ENCODE data around the gene NRXN3. TPM values are rescaled to one million over a fixed set of nuclear protein-coding genes. Genes with fewer than 3 reads are reported as not detected.

NRXN3 gene
- total RNA-seq, 1 donor from 2014 or later: 5.9 TPM

GRCh38 chr14:78451319-78451695 is 281.1 kb downstream of the NRXN3 start:
- no peak overlapping the region for H3K4me2 ChIP-seq
- no peak for DNase-seq (ENCODE audit: low spot score)
- H3K4me3 Mint-ChIP-seq: no peak overlapping the region
- no peaks in the 10 kb centered on the region for H3K9me3 ChIP-seq (ENCODE audit: low read depth)
- no peaks in the 10 kb centered on the region for H3K79me2 ChIP-seq (ENCODE audit: low read depth)
- H4K20me1 ChIP-seq (ENCODE audit: low read depth): no peaks in the 10 kb centered on the region
- no peaks in the 10 kb centered on the region for H3K36me3 ChIP-seq
- no peak overlapping the region for H3K27ac ChIP-seq
- no peaks in the 10 kb centered on the region for H3K4me1 ChIP-seq
- H2AFZ ChIP-seq (replicated peaks): no peak overlapping the region
- no peak overlapping the region for H3K27ac Mint-ChIP-seq
- no peaks in the 10 kb centered on the region for H3K27me3 ChIP-seq
- H3K4me3 ChIP-seq: no peak overlapping the region
- no peaks in the 10 kb centered on the region for H3F3A ChIP-seq (ENCODE audit: low read depth)
- no peak for TF ChIP-seq CTCF (IDR thresholded peaks at IDR 0.05)
- TF ChIP-seq EZH2phosphoT487 (IDR thresholded peaks at IDR 0.05): no peak
- H3K36me3 Mint-ChIP-seq: no peaks in the 10 kb centered on the region
- H3K9ac ChIP-seq: no peak overlapping the region
- no peaks in the 10 kb centered on the region for H3K27me3 Mint-ChIP-seq (ENCODE audit: insufficient read depth, low read depth)
- no peaks in the 10 kb centered on the region for H3K4me1 Mint-ChIP-seq
- H3K9me3 Mint-ChIP-seq: no peaks in the 10 kb centered on the region

DNA sequence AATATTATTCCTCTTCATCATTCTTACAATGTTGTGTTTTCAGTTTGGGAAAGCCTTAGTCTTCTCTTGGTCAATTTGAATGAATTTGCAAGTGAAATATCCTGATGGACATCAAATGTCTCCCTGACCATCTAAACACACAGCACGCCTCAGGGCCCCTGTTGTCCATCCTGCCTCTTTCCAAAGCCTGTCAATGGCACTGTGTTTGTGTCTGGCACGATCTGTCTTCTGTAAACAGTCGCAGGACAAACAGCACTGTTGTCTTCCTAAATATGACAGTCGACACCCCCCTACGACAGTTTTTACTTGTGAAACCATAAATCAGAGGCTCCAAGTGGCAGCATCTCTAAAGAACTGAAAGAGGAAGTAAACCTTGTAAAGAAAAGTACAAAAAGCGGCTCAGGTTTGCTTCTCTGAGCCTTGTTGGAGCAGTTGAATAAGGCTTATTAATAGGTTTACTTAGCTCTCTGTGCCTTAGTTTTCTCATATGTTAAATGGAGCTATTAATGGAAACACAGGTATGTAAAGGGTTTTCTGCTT is 285.8 kb downstream of the NRXN3 start:
- H3K27ac ChIP-seq: no peak overlapping the region

DNA sequence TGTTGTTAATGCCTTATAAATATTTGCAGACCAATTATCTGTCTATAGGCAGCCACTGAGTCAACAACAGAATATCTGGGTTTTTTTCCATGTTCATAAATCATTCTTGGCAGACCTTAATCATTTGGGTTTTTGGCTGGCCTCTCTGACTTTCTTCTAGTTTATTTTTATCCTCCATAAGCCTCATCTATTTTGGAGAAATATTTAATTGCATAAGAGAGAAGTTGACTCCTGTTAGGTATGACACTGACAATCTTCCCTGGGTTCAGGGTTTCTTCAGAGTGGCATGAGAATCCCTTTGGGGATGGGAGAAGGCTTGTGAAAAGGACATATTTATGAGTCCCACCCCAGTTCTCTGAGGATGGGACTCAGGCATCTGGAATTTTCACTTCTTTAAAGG is 299.8 kb downstream of the NRXN3 start:
- H3K27me3 ChIP-seq: no peaks in the 10 kb centered on the region
- Mint-ChIP-seq H3K27ac (no peak overlapping the region), H3K36me3 (no peaks in the 10 kb centered on the region), H3K4me1 (no peaks in the 10 kb centered on the region), H3K4me3 (no peak overlapping the region), H3K27me3 (ENCODE audit: insufficient read depth, low read depth) (no peaks in the 10 kb centered on the region), H3K9me3 (no peaks in the 10 kb centered on the region)
- H3K27ac ChIP-seq: no peak overlapping the region
- no peaks in the 10 kb centered on the region for H3K9me3 ChIP-seq (ENCODE audit: low read depth)
- no peak for TF ChIP-seq CTCF (IDR thresholded peaks at IDR 0.05)
- no peak for TF ChIP-seq EZH2 (IDR thresholded peaks at IDR 0.05)
- no peak for TF ChIP-seq EZH2phosphoT487 (IDR thresholded peaks at IDR 0.05)
- H3K36me3 ChIP-seq: no peaks in the 10 kb centered on the region
- no peak overlapping the region for H3K9ac ChIP-seq
- DNase-seq (ENCODE audit: low spot score): no peak
- no peaks in the 10 kb centered on the region for H3F3A ChIP-seq (ENCODE audit: low read depth)
- H4K20me1 ChIP-seq (ENCODE audit: low read depth): no peaks in the 10 kb centered on the region
- no peak overlapping the region for H2AFZ ChIP-seq (replicated peaks)
- H3K79me2 ChIP-seq (ENCODE audit: low read depth): no peaks in the 10 kb centered on the region
- no peak overlapping the region for H3K4me3 ChIP-seq
- no peak overlapping the region for H3K4me2 ChIP-seq
- H3K4me1 ChIP-seq: no peaks in the 10 kb centered on the region

More for the DNA sequence above, 285.8 kb downstream of the NRXN3 start:
- Histone ChIP-seq H3K9me3 (ENCODE audit: low read depth) (no peaks in the 10 kb centered on the region), H4K20me1 (ENCODE audit: low read depth) (no peaks in the 10 kb centered on the region), H3K4me2 (no peak overlapping the region), H3F3A (ENCODE audit: low read depth) (no peaks in the 10 kb centered on the region), H3K4me3 (no peak overlapping the region), H3K79me2 (ENCODE audit: low read depth) (no peaks in the 10 kb centered on the region), H3K4me1 (no peaks in the 10 kb centered on the region), H3K9ac (no peak overlapping the region), H3K27me3 (no peaks in the 10 kb centered on the region), H3K36me3 (no peaks in the 10 kb centered on the region), H2AFZ (replicated peaks) (no peak overlapping the region)
- no peaks in the 10 kb centered on the region for H3K4me1 Mint-ChIP-seq
- no peaks in the 10 kb centered on the region for H3K36me3 Mint-ChIP-seq
- DNase-seq (ENCODE audit: low spot score): no peak
- H3K27me3 Mint-ChIP-seq (ENCODE audit: insufficient read depth, low read depth): no peaks in the 10 kb centered on the region
- no peak for TF ChIP-seq CTCF (IDR thresholded peaks at IDR 0.05)
- no peak for TF ChIP-seq EZH2 (IDR thresholded peaks at IDR 0.05)
- TF ChIP-seq EZH2phosphoT487 (IDR thresholded peaks at IDR 0.05): no peak
- H3K27ac Mint-ChIP-seq: no peak overlapping the region
- H3K4me3 Mint-ChIP-seq: no peak overlapping the region
- no peaks in the 10 kb centered on the region for H3K9me3 Mint-ChIP-seq
